HT-29 (cell line): ENCODE measurements around the gene NARS2. TPM values are rescaled to one million over a fixed set of nuclear protein-coding genes. Genes with fewer than 3 reads are reported as not detected.
"Not testable (repeated sequence)": the region's sequence is repeated elsewhere in the genome, so short reads cannot be mapped to it uniquely, and the experiment has no call there.

Experiments used
- DNase-seq: peaks from one replicate; pipeline ENCODE4 v3.0.0-alpha.2; 2015; ENCODE audit warnings: low spot score
- total RNA-seq: library from RNA; depleted of rRNA; stranded (reverse); fragments of >200 nt; shearing (Covaris generic); gene quantifications from 2 replicates; pipeline ENCODE4 v1.2.3, GENCODE V29; 2014; rRNA removed

NARS2 gene
- total RNA-seq = 14.0 and 20.8 TPM in 2 replicates

GRCh38 chr11:78574386-78575381, at the start of gene NARS2:
NARS2 (minus strand) TSS chr11:78574864; CDS start chr11:78574488, 376 bp downstream.
- peak; percentile 99 for DNase-seq

GRCh38 chr11:78622666-78623065, 48.0 kb upstream of the NARS2 start:
- no peak for DNase-seq

- no peak for DNase-seq
Measured at GRCh38 chr11:78620159-78620558, 45.5 kb upstream of the NARS2 start.

- peak; percentile 17 for DNase-seq
Measured at GRCh38 chr11:78615724-78616123, 41.1 kb upstream of the NARS2 start.

GRCh38 chr11:78613378-78613813, 38.7 kb upstream of the NARS2 start:
- no peak for DNase-seq

- no peak for DNase-seq
Measured at GRCh38 chr11:78612721-78613377, 38.2 kb upstream of the NARS2 start.

GRCh38 chr11:78609321-78609720, 34.7 kb upstream of the NARS2 start:
- DNase-seq = not testable (repeated sequence)

GRCh38 chr11:78607696-78608095, 33.0 kb upstream of the NARS2 start:
- no peak for DNase-seq

- peak; percentile 25 for DNase-seq
Measured at GRCh38 chr11:78606667-78607066, 32.0 kb upstream of the NARS2 start.

- no peak for DNase-seq
Measured at GRCh38 chr11:78605296-78605695, 30.6 kb upstream of the NARS2 start.

- no peak for DNase-seq
Measured at GRCh38 chr11:78603792-78604191, 29.1 kb upstream of the NARS2 start.

GRCh38 chr11:78602771-78603170, 28.1 kb upstream of the NARS2 start:
- DNase-seq = not testable (repeated sequence)

- not testable (repeated sequence) for DNase-seq
Measured at GRCh38 chr11:78601066-78601465, 26.4 kb upstream of the NARS2 start.

GRCh38 chr11:78597579-78597978, 22.9 kb upstream of the NARS2 start:
- not testable (repeated sequence) for DNase-seq

GRCh38 chr11:78595436-78596130, 20.9 kb upstream of the NARS2 start:
- DNase-seq = no peak

GRCh38 chr11:78594814-78595213, 20.1 kb upstream of the NARS2 start:
- no peak for DNase-seq

- DNase-seq = no peak
Measured at GRCh38 chr11:78588517-78588916, 13.9 kb upstream of the NARS2 start.

GRCh38 chr11:78587446-78587845, 12.8 kb upstream of the NARS2 start:
- DNase-seq = no peak

- peak; percentile 58 for DNase-seq
Measured at GRCh38 chr11:78586452-78587046, 11.9 kb upstream of the NARS2 start.

- DNase-seq = no peak
Measured at GRCh38 chr11:78583889-78584288, 9.2 kb upstream of the NARS2 start.

GRCh38 chr11:78577495-78577894, 2.8 kb upstream of the NARS2 start:
- DNase-seq = no peak
